HG02852 (cell line): ENCODE measurements around the gene OR2M7.
"Not testable (repeated sequence)": the region's sequence is repeated elsewhere in the genome, so short reads cannot be mapped to it uniquely, and the experiment has no call there.

ENCODE experiments used
- ATAC-seq: cut with Tn5 transposase; IDR thresholded peaks from one replicate; pipeline ENCODE4 v1.9.1; 2021; ENCODE audit warnings: mild to moderate bottlenecking, moderate library complexity; ENCODE audit not compliant: unreplicated experiment

OR2M7 gene, protein sequence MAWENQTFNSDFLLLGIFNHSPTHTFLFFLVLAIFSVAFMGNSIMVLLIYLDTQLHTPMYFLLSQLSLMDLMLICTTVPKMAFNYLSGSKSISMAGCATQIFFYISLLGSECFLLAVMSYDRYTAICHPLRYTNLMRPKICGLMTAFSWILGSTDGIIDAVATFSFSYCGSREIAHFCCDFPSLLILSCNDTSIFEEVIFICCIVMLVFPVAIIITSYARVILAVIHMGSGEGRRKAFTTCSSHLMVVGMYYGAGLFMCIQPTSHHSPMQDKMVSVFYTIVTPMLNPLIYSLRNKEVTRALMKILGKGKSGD

DNA sequence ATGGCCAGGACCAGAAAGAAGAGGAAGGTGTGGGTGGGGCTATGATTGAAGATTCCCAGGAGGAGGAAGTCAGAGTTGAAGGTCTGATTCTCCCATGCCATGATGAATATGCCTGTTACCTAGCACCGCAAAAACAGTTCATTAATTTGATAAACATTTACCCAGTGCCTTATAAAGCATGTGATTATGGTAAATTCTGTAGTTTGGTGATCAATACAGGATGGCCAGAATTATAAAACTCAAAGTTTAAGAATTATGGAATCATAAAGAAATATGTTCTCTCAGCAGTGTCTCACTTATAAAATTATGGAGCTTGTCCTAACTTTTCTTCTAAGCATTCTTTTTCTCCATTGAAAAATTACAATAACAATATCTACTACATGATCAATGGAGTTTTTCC, at the start of gene OR2M7:
TSS of gene OR2M7 (minus strand) at position 101 of the 400 bp plus-strand sequence. CDS start at position 101, 0 bp downstream.
- ATAC-seq = no peak

DNA sequence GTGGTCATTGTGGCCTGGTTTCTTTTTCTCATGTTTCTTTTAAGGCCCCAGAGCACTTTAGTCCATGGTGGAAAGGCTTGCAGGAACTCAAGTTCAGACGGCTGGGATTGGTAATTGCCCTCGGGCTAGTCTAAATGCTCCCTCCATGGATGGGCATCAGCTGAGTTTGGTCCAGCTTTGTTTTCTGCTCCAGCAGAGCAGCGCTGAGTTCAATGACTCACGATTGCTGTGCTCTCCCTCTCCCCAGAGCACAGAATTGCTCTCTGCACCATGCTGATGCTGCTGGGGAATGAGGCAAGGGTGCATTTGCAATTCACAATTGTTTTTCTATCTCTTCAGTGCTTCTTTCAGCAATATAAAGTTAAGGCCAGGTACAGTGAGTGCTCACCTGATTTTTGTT, 49.4 kb upstream of the OR2M7 start:
- no peak for ATAC-seq

DNA sequence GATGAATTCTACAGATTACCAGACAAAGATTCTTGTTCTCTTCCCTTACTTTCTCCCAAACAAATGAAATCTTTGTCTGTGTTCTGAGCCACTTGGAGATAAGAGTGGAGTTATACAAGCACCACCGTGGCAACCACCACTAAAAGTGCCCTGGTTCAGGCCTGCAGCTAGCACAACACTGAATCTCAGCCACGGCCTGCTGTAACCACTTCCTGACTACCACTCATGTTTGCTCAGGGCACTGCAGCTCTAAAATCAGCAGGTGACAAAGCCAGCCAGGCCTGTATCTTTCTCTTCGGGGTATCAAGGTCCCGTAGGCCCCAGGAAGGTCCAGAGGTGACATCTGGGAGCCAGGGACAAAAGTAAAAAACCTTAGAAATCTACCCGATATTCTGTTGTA, 48.0 kb upstream of the OR2M7 start:
- no peak for ATAC-seq

DNA sequence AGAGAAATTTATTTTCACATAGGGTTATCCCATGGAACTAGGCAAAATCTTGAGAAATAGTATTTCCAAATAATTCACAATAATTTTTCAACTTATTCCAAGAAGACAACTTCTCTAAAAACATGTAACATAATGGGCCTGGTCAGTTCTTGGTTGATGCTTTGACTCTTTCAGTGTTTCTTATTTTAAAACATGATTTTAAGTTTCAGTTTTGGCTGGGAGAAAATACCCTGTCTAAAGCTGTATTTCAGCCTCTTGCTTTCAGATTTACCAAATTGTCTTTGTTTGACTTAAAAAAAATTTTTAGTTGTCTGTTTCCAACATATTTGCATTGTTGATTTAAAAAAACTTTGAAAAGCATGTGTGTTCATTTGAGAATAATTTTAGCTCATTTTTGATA, 42.2 kb upstream of the OR2M7 start:
- no peak for ATAC-seq

DNA sequence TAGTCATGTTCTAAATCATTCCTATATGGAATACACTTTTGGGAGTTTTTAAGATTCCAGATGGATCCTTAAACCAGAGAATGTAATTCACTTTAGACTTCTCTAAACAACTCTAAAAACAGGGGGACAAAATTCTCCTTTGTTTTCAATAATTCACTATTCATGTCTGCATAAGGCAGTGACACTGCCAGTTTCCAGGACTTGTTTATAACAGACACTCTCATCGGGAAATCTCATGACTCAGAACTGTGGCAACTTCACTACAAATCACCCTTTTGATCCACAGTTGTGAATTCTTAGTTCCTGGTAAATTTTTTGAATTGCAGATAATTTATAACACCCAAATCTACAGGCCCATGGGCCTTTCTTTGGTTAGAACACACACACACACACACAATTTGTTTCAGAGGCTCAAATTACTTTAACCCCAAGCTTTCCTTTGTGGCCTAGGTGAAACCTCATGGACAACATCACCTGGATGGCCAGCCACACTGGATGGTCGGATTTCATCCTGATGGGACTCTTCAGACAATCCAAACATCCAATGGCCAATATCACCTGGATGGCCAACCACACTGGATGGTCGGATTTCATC, 36.9 kb upstream of the OR2M7 start, which contains the start of gene OR2T4:
TSS of gene OR2T4 (plus strand) at position 545 of the 595 bp plus-strand sequence. CDS start at position 545, 0 bp downstream.
- ATAC-seq = no peak

DNA sequence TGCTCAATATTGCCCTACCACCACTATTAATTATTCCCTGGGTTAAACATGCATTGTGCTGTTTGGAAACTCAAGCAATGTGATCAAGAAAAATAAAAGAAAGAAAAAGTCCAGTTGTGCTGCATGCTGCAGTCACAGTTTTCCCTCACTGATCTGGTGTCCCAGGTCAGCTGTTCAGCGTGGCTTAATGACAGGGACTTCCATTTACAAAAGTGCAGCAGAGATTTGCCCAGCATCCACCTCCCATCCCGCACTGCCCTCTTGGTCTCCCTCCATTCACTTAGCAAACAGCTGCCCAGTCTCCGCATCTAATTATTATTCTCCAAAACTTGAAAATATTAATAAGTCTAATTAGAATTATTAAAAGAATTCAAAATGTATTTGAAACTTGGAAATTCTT, 35.0 kb upstream of the OR2M7 start:
- ATAC-seq = no peak

DNA sequence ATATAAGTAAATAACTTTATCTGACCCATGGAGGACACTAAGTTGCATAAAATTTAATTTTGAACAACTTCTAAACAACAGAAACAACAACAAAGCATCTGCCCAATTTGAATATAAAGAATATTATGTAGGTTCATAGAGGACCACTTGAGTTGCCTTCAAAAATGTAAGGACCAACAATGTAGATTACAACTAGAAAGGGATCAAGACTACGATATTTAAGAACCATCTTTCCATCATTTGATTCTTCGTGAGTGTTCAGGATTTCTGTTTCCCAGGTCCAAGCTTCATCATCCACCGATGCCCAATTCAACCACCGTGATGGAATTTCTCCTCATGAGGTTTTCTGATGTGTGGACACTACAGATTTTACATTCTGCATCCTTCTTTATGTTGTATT, 24.1 kb upstream of the OR2M7 start, which contains the start of gene OR14C36:
TSS of gene OR14C36 (plus strand) at position 301 of the 400 bp plus-strand sequence. CDS start at position 301, 0 bp downstream.
- no peak for ATAC-seq

DNA sequence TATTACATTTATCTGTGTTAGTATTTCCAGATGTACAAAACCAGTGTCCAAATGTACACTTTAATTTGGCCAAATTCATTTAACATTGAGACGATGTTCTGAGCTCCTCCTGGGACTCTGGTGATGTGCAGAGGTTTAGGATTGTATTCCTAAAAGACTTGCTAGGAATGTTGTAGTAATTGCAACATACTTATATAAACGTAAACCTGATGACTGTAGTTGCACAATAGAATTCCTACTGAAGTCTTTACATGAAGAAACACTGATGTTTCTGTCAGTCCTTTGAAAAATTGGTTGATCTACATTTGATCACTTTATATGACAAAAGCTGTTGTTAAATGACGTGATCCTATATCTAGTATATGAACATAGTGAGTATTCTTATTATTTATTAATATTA, 19.1 kb upstream of the OR2M7 start:
- no peak for ATAC-seq

DNA sequence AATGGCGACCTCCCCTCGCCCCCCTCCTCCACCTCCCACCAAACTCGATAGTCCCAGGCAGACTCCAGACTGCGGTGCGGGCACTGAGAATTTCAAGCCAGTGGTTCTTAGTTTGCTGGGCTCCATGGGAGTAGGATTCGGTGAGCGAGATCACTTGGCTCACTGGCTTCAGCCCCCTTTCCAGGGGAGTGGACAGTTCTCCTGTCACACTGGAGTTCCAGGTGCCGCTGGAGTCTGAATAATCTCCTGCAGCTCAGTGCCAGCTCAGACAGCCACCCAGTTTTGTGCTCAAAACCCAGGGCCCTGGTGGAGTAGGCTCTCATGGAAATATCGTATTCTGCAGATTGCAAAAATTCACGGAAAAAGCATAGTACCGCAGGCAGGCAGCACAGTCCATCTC, 7.6 kb downstream of the OR2M7 start:
- no peak for ATAC-seq

DNA sequence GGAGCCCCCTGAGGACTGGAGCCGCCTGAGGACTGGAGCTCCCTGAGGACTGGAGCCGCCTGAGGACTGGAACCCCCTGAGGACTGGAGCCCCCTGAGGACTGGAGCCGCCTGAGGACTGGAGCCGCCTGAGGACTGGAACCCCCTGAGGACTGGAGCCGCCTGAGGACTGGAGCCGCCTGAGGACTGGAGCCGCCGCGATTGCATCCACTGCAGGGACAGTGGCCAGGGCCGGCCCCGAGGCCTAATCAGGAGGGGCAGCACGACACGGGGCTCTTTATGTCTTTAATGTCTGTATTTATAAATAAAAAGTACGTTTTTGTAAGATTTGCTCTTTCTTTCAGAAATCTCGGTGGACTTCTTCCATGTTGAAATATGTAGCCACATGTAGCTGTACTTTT, 17.6 kb downstream of the OR2M7 start:
- not testable (repeated sequence) for ATAC-seq

DNA sequence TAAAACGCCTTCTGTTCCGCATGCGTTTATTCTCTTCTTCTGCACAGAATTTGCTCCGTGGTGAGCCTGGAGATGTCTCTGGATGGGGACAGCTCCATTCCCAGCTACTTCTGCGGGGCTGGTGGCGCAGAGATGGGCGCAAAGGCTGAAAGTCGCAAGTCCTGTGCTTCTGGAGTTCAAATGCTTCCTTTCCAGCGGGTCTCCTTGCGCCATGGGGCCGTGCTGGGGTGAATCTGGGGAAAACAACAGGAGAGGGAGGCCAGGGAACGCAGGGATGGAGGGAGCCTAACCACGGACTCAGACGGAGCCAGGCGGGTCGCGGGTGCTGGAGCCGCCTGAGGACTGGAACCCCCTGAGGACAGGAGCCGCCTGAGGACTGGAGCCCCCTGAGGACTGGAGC, 18.3 kb downstream of the OR2M7 start:
- no peak for ATAC-seq

DNA sequence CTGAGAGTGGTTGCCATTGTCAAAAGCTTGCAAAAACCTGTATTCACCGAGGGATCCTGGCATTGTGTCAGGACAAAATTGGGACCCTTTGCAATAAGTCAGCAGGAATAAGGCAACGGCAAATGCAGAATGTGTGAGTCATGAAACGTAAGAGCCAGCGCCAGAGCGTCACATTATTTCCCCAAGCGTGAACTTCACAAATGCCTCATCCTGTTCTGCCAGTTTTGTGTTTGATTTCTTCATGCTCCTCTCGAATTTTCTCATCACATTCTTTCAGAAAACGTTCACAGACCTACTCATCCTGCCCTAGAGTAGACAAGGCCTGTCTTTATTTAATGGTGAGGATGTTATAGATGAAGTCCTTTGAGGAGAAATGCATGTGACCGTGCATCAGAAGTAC, 18.7 kb downstream of the OR2M7 start:
- ATAC-seq = not testable (repeated sequence)

DNA sequence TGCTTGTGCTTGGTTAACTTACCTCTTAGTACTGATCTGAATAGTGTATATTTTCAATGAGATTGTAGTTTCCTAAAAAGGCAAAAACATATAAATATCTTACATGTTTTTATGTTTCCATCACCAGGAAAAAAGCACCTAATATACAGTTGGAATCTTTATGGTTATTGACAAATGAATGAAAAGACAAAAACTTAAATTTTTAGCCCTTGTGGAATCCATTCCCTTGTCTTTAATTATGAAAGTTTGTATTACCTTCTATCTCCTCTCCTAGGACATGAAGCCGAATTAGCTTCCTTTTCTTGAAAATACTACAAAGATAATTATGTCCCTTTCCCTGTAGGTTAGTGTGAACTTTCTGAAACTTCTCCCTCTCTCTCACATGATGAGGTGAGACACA, 21.0 kb downstream of the OR2M7 start, which contains the start of gene OR2T12:
TSS of gene OR2T12 (minus strand) at position 101 of the 400 bp plus-strand sequence. CDS start 7,846 bp downstream, outside the sequence.
- ATAC-seq = no peak

DNA sequence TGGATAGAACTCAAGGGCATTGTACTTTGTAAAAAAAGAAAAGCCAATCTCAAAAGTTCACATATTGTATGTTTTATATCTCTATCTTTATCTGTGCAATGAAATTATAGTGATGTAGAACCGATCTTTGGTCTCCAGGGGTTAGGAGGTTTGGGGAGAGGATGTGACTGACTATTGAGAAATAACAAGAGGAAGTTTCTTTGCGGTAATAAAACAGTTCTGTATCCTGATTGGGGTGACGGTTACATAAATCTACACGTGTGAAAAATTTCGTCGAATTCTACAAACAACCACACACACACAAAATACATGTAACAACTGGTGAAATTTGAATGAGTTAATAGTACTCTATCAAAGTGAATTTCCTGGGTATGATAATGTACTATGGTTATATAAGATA, 36.0 kb downstream of the OR2M7 start:
- no peak for ATAC-seq

DNA sequence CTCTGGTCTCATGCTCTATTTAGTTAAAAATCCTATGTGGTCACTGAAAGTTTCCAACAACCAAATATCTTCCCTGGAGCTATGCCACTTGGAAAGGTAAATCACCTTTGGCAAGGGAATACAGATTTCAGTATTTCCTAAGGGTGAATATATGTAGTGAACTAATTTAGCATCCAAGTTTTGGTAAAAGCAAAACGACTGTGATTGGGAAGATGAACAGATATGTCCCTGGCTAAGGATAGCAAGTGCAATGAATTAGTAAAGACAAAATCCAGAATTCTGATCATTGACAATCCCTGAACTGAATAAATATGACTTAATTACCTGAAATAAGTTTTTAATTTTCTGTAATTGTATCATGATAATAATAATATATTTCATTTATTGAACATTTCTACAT, 46.5 kb downstream of the OR2M7 start, which contains the start of gene OR2T33:
TSS of gene OR2T33 (minus strand) at position 101 of the 400 bp plus-strand sequence. CDS start 4,162 bp downstream, outside the sequence.
- no peak for ATAC-seq
